Measurements from ENCODE around the gene MEX3C.

The MEX3C gene

GRCh38 chr18:51190000-51190399, 7.5 kb downstream of the MEX3C start:
- TF ChIP-seq CSDC2 (CRISPR knock-in tag; IDR thresholded peaks at IDR 0.05), result no peak
- no peak for TF ChIP-seq ZNF70 (CRISPR knock-in tag; IDR thresholded peaks at IDR 0.05)
- no peak for TF ChIP-seq ZFP3 (CRISPR knock-in tag; IDR thresholded peaks at IDR 0.05)
- TF ChIP-seq, protein P1, sequence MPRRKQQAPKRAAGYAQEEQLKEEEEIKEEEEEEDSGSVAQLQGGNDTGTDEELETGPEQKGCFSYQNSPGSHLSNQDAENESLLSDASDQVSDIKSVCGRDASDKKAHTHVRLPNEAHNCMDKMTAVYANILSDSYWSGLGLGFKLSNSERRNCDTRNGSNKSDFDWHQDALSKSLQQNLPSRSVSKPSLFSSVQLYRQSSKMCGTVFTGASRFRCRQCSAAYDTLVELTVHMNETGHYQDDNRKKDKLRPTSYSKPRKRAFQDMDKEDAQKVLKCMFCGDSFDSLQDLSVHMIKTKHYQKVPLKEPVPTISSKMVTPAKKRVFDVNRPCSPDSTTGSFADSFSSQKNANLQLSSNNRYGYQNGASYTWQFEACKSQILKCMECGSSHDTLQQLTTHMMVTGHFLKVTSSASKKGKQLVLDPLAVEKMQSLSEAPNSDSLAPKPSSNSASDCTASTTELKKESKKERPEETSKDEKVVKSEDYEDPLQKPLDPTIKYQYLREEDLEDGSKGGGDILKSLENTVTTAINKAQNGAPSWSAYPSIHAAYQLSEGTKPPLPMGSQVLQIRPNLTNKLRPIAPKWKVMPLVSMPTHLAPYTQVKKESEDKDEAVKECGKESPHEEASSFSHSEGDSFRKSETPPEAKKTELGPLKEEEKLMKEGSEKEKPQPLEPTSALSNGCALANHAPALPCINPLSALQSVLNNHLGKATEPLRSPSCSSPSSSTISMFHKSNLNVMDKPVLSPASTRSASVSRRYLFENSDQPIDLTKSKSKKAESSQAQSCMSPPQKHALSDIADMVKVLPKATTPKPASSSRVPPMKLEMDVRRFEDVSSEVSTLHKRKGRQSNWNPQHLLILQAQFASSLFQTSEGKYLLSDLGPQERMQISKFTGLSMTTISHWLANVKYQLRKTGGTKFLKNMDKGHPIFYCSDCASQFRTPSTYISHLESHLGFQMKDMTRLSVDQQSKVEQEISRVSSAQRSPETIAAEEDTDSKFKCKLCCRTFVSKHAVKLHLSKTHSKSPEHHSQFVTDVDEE (CRISPR knock-in tag; IDR thresholded peaks at IDR 0.05), result no peak
- no peak for TF ChIP-seq ARNTL (CRISPR knock-in tag; IDR thresholded peaks at IDR 0.05; ENCODE audit: borderline replicate concordance, low read depth)
- no peak for TF ChIP-seq TCF4 (CRISPR knock-in tag; IDR thresholded peaks at IDR 0.05; ENCODE audit: borderline replicate concordance)
- TF ChIP-seq POU6F1 (CRISPR knock-in tag; IDR thresholded peaks at IDR 0.05; ENCODE audit: borderline replicate concordance, low read depth), result no peak
- TF ChIP-seq RARB (CRISPR knock-in tag; IDR thresholded peaks at IDR 0.05), result no peak
- TF ChIP-seq GLIS3 (CRISPR knock-in tag; IDR thresholded peaks at IDR 0.05), result no peak
- TF ChIP-seq SNAI2 (CRISPR knock-in tag; IDR thresholded peaks at IDR 0.05), result no peak
- no peak for TF ChIP-seq BACH2 (CRISPR knock-in tag; IDR thresholded peaks at IDR 0.05; ENCODE audit: borderline replicate concordance)
- TF ChIP-seq ZNF8 (CRISPR knock-in tag; IDR thresholded peaks at IDR 0.05), result no peak
- TF ChIP-seq CSRNP3 (CRISPR knock-in tag; IDR thresholded peaks at IDR 0.05), result no peak
- TF ChIP-seq OSR1 (CRISPR knock-in tag; IDR thresholded peaks at IDR 0.05), result no peak
- TF ChIP-seq ISL1 (CRISPR knock-in tag; IDR thresholded peaks at IDR 0.05), result no peak
- no peak for ATAC-seq

DNA sequence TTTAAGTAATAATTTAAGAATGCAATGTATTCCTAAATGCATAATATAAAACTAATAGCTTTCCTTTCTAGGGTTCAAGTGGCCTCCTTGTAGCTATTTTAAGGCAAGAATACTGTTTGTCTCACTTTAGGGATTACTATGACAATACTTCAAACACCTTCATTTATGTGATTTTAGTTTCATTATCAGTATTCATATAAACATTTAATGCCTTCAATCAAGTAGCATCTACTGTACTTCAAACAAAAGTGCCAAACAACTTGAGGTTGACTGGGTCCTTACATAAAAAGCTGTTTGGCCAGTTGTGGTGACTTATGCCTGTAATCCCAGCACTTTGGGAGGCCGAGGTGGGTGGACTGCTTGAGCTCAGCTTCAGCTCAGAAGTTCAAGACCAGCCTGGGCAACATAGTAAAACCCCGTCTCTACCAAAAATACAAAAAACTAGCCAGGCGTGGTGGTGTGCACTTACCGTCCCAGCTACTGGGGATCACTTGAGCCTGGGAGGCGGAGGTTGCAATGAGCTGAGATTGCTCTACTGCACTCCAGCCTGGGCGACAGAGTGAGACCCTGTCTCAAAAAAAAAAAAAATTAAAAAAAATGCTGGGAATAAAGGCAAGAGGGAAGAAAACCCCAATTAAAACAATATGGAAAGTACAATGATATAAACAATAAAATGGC, 9.3 kb downstream of the MEX3C start:
- no peak for ATAC-seq
- no peak for TF ChIP-seq ARNTL (CRISPR knock-in tag; IDR thresholded peaks at IDR 0.05; ENCODE audit: borderline replicate concordance, low read depth)
- no peak for TF ChIP-seq ZC3H10 (CRISPR knock-in tag; IDR thresholded peaks at IDR 0.05)
- no peak for TF ChIP-seq ISL1 (CRISPR knock-in tag; IDR thresholded peaks at IDR 0.05)
- no peak for TF ChIP-seq BACH2 (CRISPR knock-in tag; IDR thresholded peaks at IDR 0.05; ENCODE audit: borderline replicate concordance)
- TF ChIP-seq OSR1 (CRISPR knock-in tag; IDR thresholded peaks at IDR 0.05), result no peak
- TF ChIP-seq, protein P2, sequence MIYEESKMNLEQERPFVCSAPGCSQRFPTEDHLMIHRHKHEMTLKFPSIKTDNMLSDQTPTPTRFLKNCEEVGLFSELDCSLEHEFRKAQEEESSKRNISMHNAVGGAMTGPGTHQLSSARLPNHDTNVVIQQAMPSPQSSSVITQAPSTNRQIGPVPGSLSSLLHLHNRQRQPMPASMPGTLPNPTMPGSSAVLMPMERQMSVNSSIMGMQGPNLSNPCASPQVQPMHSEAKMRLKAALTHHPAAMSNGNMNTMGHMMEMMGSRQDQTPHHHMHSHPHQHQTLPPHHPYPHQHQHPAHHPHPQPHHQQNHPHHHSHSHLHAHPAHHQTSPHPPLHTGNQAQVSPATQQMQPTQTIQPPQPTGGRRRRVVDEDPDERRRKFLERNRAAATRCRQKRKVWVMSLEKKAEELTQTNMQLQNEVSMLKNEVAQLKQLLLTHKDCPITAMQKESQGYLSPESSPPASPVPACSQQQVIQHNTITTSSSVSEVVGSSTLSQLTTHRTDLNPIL (CRISPR knock-in tag; IDR thresholded peaks at IDR 0.05; ENCODE audit: low read depth), result no peak
- no peak for TF ChIP-seq ZNF70 (CRISPR knock-in tag; IDR thresholded peaks at IDR 0.05)
- no peak for TF ChIP-seq PATZ1 (CRISPR knock-in tag; IDR thresholded peaks at IDR 0.05; ENCODE audit: borderline replicate concordance)

DNA sequence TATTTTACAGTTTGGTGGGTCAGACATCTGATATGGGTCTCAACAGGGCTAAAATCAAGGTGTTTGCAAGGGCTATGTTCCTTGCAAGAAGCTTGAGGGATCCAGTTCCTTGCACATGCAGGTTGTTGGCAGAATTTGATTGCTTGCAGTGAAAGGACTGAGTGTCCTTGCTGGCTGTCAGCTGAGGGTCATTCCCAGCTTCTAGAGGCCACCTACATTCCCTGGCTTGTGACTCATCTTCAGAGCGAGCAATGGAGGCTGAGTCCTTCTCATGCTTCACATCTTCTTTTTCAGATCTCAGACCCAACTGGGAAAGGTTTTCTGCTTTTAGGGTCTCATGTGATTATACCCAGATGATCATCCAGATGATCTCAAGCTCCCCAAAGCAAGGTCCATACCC, 12.4 kb downstream of the MEX3C start:
- no peak for TF ChIP-seq ISL1 (CRISPR knock-in tag; IDR thresholded peaks at IDR 0.05)
- TF ChIP-seq TOX (CRISPR knock-in tag; IDR thresholded peaks at IDR 0.05; ENCODE audit: borderline replicate concordance), result no peak
- TF ChIP-seq PPARA (CRISPR knock-in tag; IDR thresholded peaks at IDR 0.05; ENCODE audit: borderline replicate concordance), result no peak
- no peak for TF ChIP-seq ESRRG (CRISPR knock-in tag; IDR thresholded peaks at IDR 0.05)
- TF ChIP-seq, protein P2 (CRISPR knock-in tag; IDR thresholded peaks at IDR 0.05; ENCODE audit: low read depth), result no peak
- no peak for TF ChIP-seq ZFP30 (CRISPR knock-in tag; IDR thresholded peaks at IDR 0.05)
- TF ChIP-seq TCF4 (CRISPR knock-in tag; IDR thresholded peaks at IDR 0.05; ENCODE audit: borderline replicate concordance), result no peak
- ATAC-seq, result no peak

All from SK-N-SH treated with all-trans-retinoic acid at 6 μM for 48 hours (cell line).